HepG2 (cell line): ENCODE data around the gene PPARA. TPM values are rescaled to one million over a fixed set of nuclear protein-coding genes. Genes with fewer than 3 reads are reported as not detected.

Experiments
- ASH2L ChIP-seq: fragments of 300-600, 200-600 bp; sonication (generic); IDR thresholded peaks from 2 replicates; pipeline ENCODE4 v1.7.0; 2017; ENCODE audit warnings: low read depth, mild to moderate bottlenecking, moderate library complexity, mixed read lengths, low read length; ENCODE audit not compliant: insufficient read length
- CCAR2 ChIP-seq: fragments of 200-400 bp; formaldehyde crosslinking; optimal IDR thresholded peaks from 2 replicates; pipeline ENCODE3; 2018; ENCODE audit warnings: low read depth, mild to moderate bottlenecking, low read length, moderate library complexity
- HNRNPK ChIP-seq: fragments of 200-400 bp; formaldehyde crosslinking; IDR thresholded peaks from 2 replicates; pipeline ENCODE4 v1.6.1; 2018; ENCODE audit warnings: low read length, low read depth, moderate library complexity, mild to moderate bottlenecking; ENCODE audit not compliant: poor library complexity, severe bottlenecking
- MBNL3 ChIP-seq: fragments of 250-450 bp; sonication (Bioruptor Pico); conservative IDR thresholded peaks from 2 replicates; pipeline ENCODE4 v1.8.0; 2022; ENCODE audit warnings: mild to moderate bottlenecking, inconsistent platforms
- SALL1 ChIP-seq: sonication (generic); formaldehyde crosslinking; IDR thresholded peaks from 2 replicates; pipeline ENCODE4 v1.8.0; 2022; ENCODE audit warnings: mild to moderate bottlenecking, missing genetic modification reagents
- SOX13 ChIP-seq, 3 experiments: fragments of 450-650 bp in 1 of 3; sonication (generic) in 1 of 3; formaldehyde crosslinking in 1 of 3; IDR thresholded peaks in 2 of 3; conservative IDR thresholded peaks in 1 of 3; 2 replicates each; pipeline versions ENCODE4 v1.5.0 to v1.6.1; 2016 to 2020; ENCODE audit warnings: antibody characterized with exemption in 1 of 3, mild to moderate bottlenecking in 1 of 3, missing compliant biosample characterization in 1 of 3, missing genetic modification reagents in 1 of 3, moderate library complexity in 1 of 3
- ZNF256 ChIP-seq: sonication (generic); formaldehyde crosslinking; conservative IDR thresholded peaks from 2 replicates; pipeline ENCODE4 v1.4.0; 2020; ENCODE audit warnings: missing genetic modification reagents
- ZNF30 ChIP-seq: sonication (generic); formaldehyde crosslinking; IDR thresholded peaks from 2 replicates; pipeline ENCODE4 v1.5.0; 2020; ENCODE audit warnings: mild to moderate bottlenecking, missing genetic modification reagents
- ZNF552 ChIP-seq: sonication (generic); formaldehyde crosslinking; IDR thresholded peaks from 2 replicates; pipeline ENCODE4 v1.9.0; 2022; ENCODE audit warnings: missing genetic modification reagents, mild to moderate bottlenecking, borderline replicate concordance
- ZSCAN12 ChIP-seq: sonication (generic); formaldehyde crosslinking; IDR thresholded peaks from 2 replicates; pipeline ENCODE4 v1.9.0; 2021; ENCODE audit warnings: mild to moderate bottlenecking, missing genetic modification reagents
- polyA plus RNA-seq, 8 experiments: library from polyadenylated mRNA; depleted of rRNA in 3 of 8; stranded (reverse) in 7 of 8; unstranded in 1 of 8; fragments of >200 nt; fragmentation: Illumina TruSeq in 4 of 8; extraction: Trizol in 4 of 8; gene quantifications; 2 replicates each; pipeline versions ENCODE4 v1.2.1 to v1.2.3, GENCODE V29; 2011 to 2016; ENCODE audit warnings: low read depth in 4 of 8, missing spikeins in 1 of 8, mixed read lengths in 1 of 8; ENCODE audit not compliant: insufficient read depth in 1 of 8
- total RNA-seq, 5 experiments: library from RNA; depleted of rRNA; stranded (reverse); fragments of >200 nt; fragmentation: Illumina TruSeq; extraction: Trizol; gene quantifications; 2 replicates each; pipeline ENCODE4 v1.2.3, GENCODE V29; 2016; ENCODE audit warnings: low read depth in 1 of 5
- TF ChIP-seq, protein P1 (sequence below): sonication (generic); formaldehyde crosslinking; IDR thresholded peaks from 2 replicates; pipeline ENCODE4 v1.4.0; 2020; ENCODE audit warnings: mild to moderate bottlenecking, missing genetic modification reagents
- TF ChIP-seq, protein P2 (sequence below): sonication (generic); formaldehyde crosslinking; IDR thresholded peaks from 2 replicates; pipeline ENCODE4 v1.4.0; 2020; ENCODE audit warnings: mild to moderate bottlenecking, missing genetic modification reagents
- TF ChIP-seq, protein P3 (sequence below), 2 experiments: IDR thresholded peaks; 2 replicates each; pipeline ENCODE4 v1.6.1; 2011 to 2012; ENCODE audit warnings: low read length in 2 of 2, borderline replicate concordance in 1 of 2, low read depth in 1 of 2, mild to moderate bottlenecking in 1 of 2, moderate library complexity in 1 of 2
- TF ChIP-seq, protein P4 (sequence below): IDR thresholded peaks from 2 replicates; pipeline ENCODE4 v1.6.1; 2018; ENCODE audit warnings: missing genetic modification reagents

Gene PPARA
- total and polyA plus RNA-seq, 2 of the 13 experiments (the other 11 are each of a cell fraction or from before 2014, with no cell fraction given) = 18.2 to 24.7 TPM

DNA sequence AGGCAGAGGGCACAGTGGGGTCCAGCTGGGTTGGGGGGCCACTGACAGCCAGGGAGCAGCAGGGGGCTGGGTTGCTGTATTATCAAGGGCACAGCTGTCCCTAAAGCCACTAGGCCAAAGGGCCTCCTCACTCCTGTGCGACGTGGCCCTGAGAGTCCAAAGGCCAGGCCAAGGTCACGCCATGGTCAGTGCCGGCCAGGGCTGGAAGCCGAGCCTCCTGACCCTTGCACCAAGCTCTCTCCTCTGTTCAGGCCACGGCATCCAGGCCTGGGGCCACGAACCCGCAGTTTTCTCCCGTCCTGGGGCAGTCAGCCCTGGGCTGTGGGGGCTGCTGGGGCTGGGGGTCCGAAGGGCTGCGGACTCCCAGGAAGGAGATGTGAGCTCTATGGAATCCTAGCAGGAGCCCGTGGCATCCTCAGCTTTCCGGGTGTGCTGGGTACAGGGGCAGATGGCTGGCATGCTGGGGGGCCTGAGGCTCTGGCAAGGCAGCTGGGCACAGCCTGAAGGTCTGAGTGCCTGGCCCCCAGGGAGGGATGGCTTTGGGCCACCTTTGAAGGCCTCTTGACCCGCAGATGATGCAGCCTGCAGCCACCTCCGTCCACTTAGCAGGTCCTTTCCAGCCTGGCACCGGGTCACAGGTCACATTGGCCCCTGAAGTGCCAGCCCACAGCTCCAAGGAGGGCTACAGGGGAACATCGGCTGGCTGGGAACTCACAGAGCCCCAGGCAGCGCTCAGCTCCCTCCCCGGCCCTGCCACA is 17.3 kb upstream of the PPARA start (continued):
- TF ChIP-seq, protein P1, sequence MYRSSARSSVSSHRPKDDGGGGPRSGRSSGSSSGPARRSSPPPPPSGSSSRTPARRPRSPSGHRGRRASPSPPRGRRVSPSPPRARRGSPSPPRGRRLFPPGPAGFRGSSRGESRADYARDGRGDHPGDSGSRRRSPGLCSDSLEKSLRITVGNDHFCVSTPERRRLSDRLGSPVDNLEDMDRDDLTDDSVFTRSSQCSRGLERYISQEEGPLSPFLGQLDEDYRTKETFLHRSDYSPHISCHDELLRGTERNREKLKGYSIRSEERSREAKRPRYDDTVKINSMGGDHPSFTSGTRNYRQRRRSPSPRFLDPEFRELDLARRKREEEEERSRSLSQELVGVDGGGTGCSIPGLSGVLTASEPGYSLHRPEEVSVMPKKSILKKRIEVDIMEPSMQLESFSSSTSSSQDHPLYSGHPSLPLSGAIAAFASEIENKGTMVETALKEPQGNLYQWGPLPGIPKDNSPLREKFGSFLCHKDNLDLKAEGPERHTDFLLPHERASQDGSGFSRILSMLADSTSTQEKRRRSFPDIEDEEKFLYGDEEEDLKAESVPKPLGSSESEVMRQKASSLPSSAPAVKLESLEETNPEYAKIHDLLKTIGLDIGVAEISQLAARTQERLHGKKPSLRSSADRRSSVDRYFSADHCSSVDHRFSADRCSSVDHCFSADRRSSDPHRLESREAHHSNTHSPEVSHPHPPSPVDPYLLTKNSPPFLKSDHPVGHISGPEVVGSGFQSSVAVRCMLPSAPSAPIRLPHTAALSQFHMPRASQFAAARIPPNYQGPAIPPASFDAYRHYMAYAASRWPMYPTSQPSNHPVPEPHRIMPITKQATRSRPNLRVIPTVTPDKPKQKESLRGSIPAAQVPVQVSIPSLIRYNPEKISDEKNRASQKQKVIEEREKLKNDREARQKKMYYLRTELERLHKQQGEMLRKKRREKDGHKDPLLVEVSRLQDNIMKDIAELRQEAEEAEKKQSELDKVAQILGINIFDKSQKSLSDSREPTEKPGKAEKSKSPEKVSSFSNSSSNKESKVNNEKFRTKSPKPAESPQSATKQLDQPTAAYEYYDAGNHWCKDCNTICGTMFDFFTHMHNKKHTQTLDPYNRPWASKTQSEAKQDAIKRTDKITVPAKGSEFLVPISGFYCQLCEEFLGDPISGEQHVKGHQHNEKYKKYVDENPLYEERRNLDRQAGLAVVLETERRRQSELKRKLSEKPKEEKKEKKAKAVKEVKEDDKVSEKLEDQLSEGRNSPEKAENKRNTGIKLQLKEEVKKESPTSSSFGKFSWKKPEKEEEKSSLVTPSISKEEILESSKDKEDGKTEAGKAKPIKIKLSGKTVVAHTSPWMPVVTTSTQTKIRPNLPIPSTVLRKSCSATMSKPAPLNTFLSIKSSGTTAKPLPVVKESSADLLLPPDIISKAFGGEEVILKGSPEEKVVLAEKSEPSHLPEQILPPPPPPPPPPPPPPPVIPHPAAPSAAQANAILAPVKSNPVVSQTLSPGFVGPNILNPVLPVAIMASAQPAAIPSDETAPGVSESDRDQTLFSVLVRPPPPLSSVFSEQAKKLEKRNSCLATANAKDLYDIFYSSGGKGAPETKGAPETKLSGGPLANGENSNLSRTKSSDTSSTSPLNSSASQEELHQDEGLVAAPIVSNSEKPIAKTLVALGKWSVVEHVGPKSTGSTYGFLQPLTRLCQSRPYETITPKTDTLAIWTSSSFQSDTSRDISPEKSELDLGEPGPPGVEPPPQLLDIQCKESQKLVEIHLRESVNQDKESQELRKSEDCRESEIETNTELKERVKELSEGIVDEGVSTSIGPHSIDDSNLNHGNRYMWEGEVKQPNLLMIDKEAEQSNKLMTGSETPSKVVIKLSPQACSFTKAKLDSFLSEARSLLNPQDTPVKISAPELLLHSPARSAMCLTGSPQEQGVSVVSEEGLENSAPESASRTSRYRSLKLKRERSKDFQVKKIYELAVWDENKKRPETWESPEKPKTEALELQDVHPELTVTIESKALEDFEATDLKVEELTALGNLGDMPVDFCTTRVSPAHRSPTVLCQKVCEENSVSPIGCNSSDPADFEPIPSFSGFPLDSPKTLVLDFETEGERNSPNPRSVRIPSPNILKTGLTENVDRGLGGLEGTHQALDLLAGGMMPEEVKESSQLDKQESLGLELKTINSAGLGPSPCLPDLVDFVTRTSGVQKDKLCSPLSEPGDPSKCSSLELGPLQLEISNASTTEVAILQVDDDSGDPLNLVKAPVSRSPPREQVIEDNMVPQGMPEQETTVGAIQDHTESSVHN (CRISPR knock-in tag) = no peak
- TF ChIP-seq, protein P2, sequence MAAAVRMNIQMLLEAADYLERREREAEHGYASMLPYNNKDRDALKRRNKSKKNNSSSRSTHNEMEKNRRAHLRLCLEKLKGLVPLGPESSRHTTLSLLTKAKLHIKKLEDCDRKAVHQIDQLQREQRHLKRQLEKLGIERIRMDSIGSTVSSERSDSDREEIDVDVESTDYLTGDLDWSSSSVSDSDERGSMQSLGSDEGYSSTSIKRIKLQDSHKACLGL (CRISPR knock-in tag) = no peak; the same call in 1 of the 2 replicates
- TF ChIP-seq, protein P3, sequence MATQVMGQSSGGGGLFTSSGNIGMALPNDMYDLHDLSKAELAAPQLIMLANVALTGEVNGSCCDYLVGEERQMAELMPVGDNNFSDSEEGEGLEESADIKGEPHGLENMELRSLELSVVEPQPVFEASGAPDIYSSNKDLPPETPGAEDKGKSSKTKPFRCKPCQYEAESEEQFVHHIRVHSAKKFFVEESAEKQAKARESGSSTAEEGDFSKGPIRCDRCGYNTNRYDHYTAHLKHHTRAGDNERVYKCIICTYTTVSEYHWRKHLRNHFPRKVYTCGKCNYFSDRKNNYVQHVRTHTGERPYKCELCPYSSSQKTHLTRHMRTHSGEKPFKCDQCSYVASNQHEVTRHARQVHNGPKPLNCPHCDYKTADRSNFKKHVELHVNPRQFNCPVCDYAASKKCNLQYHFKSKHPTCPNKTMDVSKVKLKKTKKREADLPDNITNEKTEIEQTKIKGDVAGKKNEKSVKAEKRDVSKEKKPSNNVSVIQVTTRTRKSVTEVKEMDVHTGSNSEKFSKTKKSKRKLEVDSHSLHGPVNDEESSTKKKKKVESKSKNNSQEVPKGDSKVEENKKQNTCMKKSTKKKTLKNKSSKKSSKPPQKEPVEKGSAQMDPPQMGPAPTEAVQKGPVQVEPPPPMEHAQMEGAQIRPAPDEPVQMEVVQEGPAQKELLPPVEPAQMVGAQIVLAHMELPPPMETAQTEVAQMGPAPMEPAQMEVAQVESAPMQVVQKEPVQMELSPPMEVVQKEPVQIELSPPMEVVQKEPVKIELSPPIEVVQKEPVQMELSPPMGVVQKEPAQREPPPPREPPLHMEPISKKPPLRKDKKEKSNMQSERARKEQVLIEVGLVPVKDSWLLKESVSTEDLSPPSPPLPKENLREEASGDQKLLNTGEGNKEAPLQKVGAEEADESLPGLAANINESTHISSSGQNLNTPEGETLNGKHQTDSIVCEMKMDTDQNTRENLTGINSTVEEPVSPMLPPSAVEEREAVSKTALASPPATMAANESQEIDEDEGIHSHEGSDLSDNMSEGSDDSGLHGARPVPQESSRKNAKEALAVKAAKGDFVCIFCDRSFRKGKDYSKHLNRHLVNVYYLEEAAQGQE (IDR thresholded peaks at IDR 0.05; ENCODE audit: borderline replicate concordance in 1 of 2, low read depth in 1 of 2, low read length in 2 of 2) = no peak
- TF ChIP-seq SOX13 (IDR thresholded peaks at IDR 0.05) = no peak
- TF ChIP-seq SOX13 (CRISPR knock-in tag; conservative IDR thresholded peaks at IDR 0.05 in 1 of 2, IDR thresholded peaks at IDR 0.05 in 1 of 2) = peak in 1 of 2 experiments; percentile 69; a peak in 2 of 4 replicates
- no peak for TF ChIP-seq MBNL3 (CRISPR knock-in tag)
- TF ChIP-seq ZNF30 (CRISPR knock-in tag) = no peak
- TF ChIP-seq ASH2L = peak; percentile 28
- no peak for TF ChIP-seq ZSCAN12 (CRISPR knock-in tag)
- TF ChIP-seq, protein P4, sequence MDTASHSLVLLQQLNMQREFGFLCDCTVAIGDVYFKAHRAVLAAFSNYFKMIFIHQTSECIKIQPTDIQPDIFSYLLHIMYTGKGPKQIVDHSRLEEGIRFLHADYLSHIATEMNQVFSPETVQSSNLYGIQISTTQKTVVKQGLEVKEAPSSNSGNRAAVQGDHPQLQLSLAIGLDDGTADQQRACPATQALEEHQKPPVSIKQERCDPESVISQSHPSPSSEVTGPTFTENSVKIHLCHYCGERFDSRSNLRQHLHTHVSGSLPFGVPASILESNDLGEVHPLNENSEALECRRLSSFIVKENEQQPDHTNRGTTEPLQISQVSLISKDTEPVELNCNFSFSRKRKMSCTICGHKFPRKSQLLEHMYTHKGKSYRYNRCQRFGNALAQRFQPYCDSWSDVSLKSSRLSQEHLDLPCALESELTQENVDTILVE (CRISPR knock-in tag) = no peak
- TF ChIP-seq HNRNPK = no peak
- peak; percentile 96 for TF ChIP-seq SALL1 (CRISPR knock-in tag)
- TF ChIP-seq CCAR2 = no peak
- TF ChIP-seq ZNF256 (CRISPR knock-in tag) = no peak
- peak; percentile 78; the same call in 1 of the 2 replicates for TF ChIP-seq ZNF552 (CRISPR knock-in tag)
